Measurements from ENCODE around the gene FXYD6. TPM values are rescaled to one million over a fixed set of nuclear protein-coding genes. Genes with fewer than 3 reads are reported as not detected.

Gene FXYD6
- total RNA-seq, 1 donor from 2014 or later: 10.4 TPM

DNA sequence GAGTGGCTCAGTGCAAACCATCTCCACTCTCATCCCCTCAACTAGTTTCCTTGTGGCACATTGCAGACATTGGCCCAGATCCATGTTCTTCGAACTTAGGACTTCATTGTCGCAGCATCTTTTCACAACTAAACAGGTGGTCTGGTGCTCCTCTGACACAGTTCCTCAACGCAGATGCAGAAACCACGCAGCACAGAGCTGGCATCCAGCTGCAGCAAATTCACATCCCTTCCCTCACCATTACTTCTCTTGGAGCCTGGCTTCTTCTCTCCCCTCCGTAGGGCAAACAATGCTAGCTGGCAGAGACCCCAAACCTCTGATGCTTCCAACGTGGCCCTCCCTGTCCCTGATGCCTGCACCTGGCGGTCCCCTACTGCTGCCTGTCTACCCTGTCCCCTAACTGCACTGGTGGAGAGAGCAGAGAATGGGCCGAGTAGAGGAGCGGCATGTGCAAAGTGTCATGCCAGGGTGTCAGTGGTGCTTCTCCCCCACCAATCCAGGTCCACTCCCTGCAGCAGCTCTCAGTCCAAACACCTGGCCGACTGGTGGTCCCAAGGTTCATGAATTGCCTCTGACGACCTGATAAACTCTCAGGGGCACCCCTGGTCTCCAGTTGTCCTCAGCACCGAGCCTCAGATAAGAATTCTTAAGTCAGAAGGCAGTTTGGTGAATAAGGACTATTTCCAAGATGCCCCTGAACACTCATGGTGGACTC lies 34.6 kb upstream of the FXYD6 start:
- no peak for ATAC-seq

DNA sequence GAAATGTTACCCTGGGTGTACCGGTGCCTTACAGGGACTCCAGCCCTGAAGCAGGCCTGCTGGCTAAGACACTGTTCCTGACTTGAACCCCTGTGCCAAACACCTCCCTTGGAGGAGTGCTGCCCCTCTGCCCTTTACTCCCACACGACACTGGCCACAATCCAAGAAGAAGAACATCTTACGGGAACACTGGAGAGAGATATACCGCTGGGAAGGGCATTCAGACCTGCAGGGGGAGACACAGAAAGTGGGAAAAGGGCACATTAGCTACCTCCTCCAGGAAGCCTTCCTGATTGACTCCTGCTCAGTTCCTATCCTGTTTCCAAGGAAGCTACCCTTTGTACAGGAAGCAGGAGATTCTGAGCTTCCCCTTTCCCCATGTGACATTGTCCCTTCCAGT lies 34.1 kb upstream of the FXYD6 start:
- no peak for DNase-seq (ENCODE audit: low spot score)
- ATAC-seq: no peak

More for the DNA sequence above, 34.6 kb upstream of the FXYD6 start:
- no peak for DNase-seq (ENCODE audit: low spot score)

DNA sequence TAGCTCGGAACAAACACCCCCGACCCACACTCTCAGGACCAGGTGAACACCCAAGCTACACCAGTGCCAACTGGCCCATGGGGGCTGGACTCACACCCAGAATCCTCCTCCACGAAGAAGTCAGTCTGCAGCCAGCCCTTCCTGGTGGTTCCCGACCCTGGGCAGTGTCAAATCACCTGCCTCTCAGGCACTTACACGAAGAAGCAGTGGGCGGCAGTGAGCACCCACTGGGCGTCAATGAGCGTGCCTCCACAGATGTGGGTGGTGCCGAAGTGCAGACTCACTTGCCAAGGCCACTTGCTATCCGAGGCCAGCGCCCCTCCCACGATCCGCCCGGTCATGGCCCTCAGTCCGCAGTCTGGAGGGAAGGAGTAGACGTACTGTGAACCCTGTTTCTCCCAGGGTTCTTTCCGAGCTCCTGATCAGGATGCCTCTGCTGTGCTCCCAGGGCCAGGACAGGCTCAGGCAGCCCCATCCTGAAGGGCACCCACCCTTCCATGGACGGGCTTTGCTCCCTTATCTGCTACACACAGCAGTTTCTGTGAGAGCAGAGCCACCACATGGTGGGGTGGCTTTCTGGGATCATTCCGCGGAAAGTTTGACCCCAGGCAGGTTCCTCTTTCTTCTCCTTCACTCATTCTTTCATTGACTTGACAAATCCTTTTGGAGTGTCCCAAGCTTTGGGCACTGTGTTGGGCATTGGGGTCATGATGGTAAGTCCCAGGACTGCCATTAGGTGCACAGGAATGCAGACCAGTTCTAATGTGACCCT lies 33.3 kb upstream of the FXYD6 start:
- no peak for DNase-seq (ENCODE audit: low spot score)
- ATAC-seq: no peak

DNA sequence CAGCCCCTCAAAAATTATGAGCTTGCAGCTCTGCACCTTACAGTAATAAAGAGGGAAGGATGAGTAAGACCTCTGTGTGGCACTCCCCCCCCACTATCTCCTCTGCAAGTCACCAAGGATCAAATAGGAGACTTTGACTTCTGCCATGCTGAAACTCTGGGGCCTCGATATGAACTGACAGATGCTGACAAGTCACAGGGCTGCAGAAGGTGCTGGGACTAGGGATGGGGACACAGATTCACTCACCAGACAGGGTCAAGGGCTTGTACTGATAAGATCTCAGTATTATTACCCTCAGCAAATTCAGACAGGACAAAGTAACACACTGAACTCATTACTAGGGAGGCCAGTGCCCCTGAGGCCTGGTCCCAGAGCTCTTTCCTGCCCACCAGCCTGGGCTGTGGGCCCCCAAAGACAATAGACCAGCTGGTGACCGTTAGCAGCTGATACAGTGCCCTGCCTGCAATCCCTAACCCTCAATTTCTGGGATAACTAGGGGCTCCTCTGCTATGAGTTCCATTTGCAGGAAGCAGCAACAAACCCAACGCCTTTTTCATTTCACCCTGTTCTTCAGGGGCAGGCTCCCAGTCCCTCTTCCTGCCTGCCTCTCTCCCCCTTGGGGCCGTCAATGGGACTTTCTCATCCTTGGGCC lies 32.6 kb upstream of the FXYD6 start:
- DNase-seq (ENCODE audit: low spot score) (no peak), ATAC-seq (no peak)

DNA sequence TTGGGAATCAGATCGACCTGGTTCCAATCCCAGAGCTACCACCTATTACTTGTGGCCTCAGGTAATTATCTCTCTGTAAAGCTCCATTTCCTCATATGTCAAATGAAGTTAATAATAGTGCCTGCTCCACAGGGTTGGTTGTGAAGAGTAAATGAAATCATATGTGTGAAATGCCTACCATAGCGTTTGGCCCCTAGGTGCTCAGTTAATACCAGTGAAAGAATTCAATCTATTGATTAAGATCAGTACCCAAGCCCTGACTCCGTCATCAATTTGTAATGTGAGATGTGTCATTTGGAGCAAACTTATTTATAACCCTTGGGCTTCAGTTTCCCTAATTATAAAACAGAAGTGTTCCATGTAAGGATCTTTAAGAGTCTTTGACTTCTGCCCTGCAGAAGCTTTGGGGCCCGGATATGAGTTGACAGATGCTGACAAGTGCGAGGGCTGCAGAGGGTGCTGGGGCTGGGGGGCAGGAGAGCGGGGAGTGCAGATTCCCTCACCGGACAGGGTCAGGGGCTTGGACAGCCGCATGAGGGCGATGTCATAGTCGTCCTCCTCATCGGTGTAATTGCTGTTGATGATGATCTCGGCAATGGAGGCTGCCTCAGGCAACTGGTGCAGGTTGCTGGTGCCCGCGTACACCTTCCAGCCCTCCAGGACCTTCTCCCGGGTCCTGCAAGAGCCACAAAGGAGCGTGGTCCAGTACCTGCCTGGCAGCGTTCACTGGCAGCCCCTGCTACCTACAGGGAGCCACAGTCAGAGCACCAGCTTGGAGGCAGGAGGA lies 31.8 kb upstream of the FXYD6 start:
- no peak for DNase-seq (ENCODE audit: low spot score)

GRCh38 chr11:117907276-117908108 lies 31.0 kb upstream of the FXYD6 start:
- ATAC-seq: peak; percentile 77
- peak; percentile 57 for DNase-seq (ENCODE audit: low spot score)

More for the DNA sequence above, 31.8 kb upstream of the FXYD6 start:
- no peak for ATAC-seq

DNA sequence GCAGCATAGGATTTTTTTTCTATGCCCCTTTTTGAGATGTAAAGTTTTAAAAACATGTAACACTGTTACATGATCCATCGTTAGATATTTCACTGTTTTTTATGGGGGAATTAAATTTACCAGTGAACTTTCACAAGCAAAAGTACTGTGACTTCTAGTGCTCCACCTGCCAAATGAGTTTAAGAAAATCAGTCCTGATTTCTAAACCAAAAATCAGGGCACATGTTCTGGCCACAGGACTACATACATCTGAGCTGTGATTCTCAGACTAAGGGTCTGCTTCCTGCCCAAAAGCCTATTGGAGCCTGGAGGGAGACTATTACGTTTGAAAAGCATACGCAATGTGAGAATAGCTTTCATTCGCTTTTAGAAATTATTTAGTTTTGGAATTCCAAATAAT lies 30.3 kb upstream of the FXYD6 start:
- no peak for DNase-seq (ENCODE audit: low spot score)
- no peak for ATAC-seq

- no peak for DNase-seq (ENCODE audit: low spot score)
- no peak for ATAC-seq
Observed at GRCh38 chr11:117906126-117906525, 29.7 kb upstream of the FXYD6 start.

DNA sequence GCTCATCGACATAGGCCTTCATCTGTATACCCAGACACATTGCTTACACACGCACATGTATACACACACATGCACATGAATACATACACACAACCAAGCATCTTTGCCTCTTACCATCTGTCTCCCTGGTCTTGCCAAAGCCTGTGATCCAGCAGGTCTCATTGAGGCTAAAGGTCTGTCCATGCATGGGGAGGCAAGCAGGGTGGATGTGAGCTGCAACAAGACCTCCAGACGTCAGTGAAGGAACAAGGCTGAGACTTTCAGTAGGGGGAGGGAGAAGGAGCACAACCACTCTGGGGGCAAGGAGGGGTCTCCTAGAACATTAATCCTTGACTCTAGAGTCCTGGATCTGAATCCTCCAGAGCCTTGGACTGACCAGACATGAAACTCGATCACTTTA lies 29.1 kb upstream of the FXYD6 start:
- DNase-seq (ENCODE audit: low spot score): no peak
- no peak for ATAC-seq

- no peak for ATAC-seq
- DNase-seq (ENCODE audit: low spot score): no peak
Observed at GRCh38 chr11:117903505-117904382, 27.3 kb upstream of the FXYD6 start.

DNA sequence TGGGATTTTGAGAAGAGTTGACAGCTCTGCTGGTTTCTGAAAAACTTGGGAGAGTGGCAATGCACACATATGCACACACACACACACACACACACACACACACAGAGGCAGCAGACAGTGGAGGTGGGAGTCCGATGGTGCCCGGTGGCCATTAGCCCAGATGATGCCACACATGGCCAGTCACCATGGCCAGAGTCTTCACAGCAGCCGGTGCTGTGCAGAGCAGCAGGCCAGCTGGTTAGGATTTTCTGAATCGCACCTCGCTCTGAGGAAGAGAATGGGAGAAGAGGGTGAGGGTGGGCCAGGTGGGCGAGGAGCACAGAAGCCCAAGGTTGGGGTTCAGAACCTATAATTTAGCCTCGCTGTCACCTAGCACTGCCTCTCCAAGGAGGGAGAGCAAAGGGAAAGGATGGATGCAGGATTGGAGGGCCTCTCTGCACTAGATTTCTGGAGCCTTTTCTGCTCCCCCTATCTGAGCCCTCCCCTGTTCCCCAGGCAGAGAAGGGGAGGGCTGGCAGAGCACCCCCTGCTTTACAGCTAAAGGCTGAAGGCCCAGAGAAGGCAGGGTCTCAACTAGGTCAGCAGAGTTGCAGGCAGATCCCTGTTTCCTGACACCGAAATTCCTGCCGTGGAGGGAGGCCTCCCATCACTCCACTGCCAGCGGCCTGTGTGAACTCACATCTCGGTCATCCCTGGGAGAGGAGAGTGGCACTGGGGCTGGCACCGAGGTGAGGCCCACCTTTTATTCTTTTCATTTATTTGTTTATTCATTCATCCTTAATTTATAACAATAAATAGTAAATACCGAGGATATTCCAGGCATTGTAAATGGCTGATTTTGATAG lies 25.8 kb upstream of the FXYD6 start:
- DNase-seq (ENCODE audit: low spot score): no peak
- no peak for ATAC-seq

- no peak for ATAC-seq
Observed at GRCh38 chr11:117901601-117902000, 25.1 kb upstream of the FXYD6 start.

DNA sequence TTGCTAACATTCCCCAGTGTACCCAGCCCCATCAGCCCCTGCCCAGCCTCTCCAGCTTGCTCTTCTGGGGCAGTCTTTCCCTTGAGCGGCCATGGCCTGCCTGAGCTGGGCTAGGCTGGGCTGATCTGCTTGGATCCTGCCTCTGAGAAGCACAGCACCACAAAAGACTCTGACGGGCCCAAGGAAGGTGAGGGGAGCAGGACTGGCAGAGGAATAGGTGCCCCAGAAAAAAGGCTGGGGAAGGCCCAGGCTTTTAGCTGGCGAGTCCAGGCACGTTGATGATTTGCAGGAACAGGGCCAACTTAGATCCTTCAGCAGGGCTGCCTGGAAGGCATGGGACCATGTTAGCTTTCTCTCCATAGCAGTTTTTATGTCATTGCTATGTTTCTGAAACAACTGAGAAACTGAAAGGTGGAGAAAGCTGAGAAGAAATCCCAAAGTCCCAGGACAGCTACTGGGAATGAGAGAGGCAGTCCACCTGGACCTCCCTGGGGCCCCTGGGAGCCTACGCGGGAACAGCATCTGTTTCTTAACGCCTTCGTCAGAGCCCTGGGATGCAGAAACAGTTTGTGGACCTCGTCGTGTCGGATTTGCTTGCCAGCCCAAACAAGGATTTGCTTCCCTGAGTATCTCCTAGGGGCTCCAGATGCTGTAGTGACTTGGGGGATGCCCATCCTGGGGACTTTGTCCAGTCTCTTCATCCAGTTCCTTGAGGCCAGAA lies 24.4 kb upstream of the FXYD6 start:
- no peak for DNase-seq (ENCODE audit: low spot score)
- no peak for ATAC-seq

More at GRCh38 chr11:117901601-117902000, 25.1 kb upstream of the FXYD6 start:
- DNase-seq (ENCODE audit: low spot score): no peak

DNA sequence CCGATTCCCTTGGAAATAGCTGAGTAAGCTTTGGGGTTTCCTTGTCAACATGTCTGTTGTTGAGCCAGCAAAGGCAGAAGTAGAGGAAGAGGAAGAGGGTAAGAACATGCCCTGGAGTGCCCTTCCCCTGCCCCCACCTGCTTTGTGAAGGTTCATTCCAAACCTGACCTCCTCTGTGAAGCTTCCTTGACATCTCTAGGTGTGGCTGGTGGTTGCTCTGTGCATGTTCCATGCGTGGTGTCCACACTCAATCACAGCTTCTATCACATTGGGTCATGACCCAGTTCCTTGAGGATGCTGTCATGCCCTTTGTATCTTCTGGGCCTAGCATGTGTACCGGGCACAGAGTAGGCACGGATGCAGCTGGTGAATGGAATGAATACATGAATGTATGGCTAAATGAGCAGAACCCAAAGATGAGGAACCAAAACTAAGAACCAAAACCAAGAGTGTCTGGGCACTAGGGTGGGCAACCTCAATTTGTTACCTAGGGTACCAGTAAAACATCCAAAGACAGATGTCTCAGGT lies 23.7 kb upstream of the FXYD6 start:
- ATAC-seq (peak; percentile 40), DNase-seq (ENCODE audit: low spot score) (no peak)

- ATAC-seq: no peak
- DNase-seq (ENCODE audit: low spot score): no peak
Observed at GRCh38 chr11:117898059-117898458, 21.6 kb upstream of the FXYD6 start.

DNA sequence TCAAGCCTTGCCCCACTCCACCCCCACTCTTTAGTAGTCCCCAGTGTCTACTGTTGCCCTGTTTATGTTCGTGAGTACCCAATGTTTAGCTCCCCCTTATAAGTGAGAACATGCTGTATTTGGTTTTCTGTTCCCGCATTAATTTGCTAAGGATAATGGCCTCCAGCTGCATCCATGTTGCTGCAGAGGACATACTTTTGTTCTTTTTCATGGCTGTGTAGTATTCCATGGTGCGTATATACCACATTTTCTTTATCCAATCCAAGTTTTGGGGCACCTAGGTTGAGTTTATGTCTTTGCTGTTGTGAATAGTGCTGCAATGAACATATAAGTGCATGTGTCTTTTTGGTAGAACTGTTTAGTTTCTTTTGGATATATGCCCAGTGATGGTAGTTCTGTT lies 16.2 kb upstream of the FXYD6 start:
- no peak for ATAC-seq
- no peak for DNase-seq (ENCODE audit: low spot score)

- ATAC-seq: no peak
- DNase-seq (ENCODE audit: low spot score): peak; percentile 2
Observed at GRCh38 chr11:117891362-117891761, 14.9 kb upstream of the FXYD6 start.

Measured in left lobe of liver (tissue), 2 donors.